NCI-H524 treated with DMSO at 0.1 percent for 48 hours (cell line): ENCODE data around the gene GRK3.

Source experiments
- DNase-seq: peaks from one replicate; lab custom pipeline; 2025; lab: John Stamatoyannopoulos, UW

The GRK3 gene

DNA sequence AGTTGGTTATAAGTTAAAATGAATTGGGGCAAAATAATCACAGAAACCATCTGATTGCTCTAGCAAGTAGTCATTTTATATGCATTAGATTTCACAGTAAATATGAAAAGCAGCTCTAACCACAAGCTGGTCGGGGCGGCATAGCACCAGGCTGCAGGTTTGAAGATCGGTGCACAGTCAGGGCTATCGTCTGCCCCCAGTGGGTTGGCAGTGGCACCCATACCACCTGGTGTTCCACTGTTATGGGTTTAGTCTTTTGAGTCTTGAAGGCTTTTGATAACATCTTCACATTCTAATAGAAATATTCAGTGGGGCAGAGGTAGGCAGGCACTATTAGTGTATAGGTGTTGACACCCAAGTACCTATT is 62.1 kb downstream of the GRK3 start:
- DNase-seq: no peak

DNA sequence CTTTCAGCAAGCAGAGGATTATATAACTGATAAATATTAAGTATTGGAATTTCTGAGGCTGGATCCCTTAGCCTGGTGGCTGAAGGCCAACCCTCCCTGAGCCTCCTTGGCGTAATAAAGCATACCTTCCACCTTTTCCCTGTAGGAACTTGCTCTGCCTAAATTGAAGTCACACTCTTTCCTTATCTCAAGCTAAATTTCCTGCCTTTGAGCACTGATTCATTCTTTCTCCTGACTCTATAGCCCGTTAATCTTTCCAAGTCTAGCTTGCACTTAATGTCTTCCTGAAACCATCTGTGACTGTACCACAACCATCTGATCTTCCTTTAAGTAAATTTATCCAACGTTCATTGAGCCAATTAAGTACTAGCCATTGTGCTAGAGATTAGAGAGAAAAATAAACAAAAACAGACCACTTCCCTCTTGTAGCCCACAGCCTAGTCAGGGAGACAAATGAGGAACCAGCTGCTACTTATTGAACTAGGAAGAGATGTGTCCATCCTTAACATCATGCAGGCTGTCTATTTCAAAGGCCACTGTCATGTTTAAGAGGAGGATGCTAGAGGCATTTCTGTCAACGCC is 62.9 kb downstream of the GRK3 start:
- peak; percentile 97 for DNase-seq

DNA sequence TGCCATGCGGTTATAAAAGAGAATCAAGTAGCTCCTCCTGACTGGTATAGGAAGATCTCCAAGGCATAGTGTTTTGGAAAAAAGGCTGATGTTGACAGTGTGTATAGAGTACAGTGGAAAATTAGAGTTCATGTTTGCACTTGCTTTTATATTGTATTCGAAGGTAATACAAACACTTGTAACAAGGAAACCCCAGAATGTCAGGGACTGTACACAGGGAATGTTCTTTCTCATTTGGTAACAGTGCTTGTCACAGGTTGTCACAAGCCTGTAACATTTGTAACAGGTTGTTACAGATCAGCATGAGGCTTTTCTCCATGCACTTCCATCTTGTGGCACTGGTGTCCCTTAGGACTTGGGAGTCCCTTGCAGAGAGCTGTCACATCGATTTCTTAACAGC is 64.0 kb downstream of the GRK3 start:
- DNase-seq: no peak

DNA sequence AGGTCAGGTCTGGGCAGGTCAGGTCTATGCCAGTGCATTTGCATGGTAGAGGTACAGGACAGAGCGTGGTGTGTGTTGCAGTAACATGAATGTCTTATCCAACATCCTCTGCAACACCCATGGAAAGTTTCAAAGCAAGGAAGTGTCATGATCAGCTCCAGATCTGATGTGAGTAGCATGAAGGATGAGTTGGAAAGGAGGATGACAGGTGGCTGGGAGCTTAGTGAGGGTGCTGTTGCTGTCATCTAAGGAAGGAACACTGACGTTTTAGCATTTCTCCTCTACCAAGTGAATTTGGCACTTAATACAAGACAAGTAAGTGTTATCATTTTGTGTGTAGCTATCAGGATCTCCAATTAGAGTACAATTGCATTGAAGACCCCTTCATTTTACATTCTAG is 65.1 kb downstream of the GRK3 start:
- no peak for DNase-seq

DNA sequence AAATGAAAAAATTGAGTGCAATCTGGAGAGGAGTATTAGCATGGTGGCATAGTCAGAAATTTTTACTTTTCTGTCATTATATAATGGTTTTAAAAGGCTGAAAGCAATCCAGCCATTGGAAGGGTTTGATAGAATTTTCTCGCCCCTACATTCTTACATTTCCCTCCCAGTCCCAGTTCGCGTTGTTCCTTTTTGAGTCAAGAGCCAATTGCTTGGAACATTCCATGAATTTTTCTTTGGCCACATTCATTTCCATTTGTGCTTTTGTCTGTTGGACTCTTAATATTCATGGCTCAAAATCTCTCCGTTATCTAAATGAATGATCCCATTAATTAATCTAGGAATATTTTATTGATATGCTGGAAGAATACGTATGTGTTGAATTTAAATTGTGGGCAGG is 66.0 kb downstream of the GRK3 start:
- DNase-seq: no peak

DNA sequence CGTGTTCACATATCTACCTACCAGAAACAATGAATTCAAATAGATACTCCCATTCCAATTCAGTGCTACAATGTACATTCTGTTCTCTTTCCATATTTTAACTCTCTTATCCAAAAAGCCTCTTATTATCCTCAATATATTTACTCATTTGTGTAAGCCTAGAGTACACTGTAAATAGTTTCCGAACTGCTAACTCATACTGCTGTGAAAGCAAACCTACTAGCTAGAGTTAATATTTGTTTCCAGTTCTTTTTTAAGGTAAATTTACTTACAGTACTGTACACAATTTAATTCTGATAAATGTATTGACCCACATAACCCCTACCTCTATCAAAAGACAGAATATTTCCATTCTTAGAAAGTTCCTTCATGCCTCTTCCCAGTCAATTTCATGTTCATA is 71.8 kb downstream of the GRK3 start:
- no peak for DNase-seq

DNA sequence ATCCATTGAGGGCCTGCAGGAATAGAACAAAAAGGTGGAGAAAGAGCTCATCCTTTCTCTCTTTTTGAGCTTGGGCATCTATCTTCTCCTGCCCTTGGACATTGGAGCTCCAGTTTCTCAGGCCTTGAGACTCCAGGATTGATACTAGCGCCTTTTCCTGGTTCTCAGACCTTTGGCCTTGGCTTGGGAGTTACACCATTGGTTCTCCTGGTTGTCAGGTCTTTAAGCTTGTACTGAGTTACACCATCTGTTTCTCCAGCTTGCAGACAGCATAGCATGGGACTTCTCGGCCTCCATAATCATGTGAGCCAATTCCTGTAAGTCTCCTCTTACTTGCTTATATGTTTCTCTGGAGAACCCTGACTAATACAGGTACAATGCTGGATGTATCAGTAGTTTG is 72.6 kb downstream of the GRK3 start:
- DNase-seq: no peak

DNA sequence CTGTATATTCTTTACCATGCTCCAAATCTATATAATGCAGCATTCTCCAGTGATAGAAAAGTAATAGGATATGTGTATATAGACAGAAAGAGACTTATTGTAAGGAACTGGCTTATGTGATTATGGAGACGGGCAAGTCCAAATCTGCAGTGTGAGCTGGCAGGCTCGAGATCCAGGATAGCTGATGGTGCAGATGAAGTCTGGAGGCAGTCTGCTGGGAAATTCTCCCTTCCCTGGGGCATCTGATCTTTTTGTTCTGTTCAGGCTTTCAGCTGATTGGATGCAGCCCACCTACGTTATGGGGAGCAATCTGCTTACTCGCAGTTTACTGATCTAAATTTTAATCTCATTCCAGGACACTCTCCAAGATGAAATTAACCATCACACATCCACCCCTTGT is 73.2 kb downstream of the GRK3 start:
- DNase-seq: no peak

DNA sequence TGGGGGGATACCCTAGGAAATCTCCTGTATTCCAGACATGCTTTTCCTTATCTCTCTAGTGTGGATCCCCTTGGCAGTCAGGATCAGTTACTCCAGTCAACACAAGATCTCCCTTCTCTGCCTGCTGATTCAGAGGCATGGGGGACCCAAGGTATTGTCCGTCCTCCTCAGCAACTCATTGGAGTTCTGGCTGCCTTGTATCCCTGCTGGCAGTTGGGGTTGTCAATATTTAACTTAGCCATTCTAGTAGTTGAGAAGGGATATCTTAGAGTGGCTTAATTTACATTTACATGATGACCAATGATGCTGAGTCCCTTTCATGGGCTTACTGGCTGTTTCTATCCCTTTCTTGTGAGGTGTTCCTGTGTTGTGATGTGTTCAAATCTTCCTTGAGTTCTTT is 74.2 kb downstream of the GRK3 start:
- no peak for DNase-seq

DNA sequence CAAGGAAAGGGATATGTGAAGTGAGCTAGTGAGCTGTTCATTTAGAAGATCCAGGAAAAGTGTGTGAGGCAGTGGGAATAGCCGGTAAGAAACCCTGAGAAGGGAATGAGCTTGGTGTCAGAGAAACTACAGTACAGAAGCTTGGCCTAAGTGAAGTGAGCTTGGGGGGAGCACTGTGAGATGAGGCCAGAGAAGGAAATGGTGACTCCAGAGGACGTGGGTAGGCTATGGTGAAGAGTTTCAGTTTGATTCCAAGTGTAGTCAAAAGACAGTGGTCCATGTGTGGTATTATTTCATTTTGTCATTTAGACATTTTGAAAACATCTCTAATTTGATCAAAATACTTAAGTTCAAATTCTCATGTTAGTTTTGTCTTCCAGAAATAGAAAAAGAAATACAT is 77.2 kb downstream of the GRK3 start:
- DNase-seq: no peak

DNA sequence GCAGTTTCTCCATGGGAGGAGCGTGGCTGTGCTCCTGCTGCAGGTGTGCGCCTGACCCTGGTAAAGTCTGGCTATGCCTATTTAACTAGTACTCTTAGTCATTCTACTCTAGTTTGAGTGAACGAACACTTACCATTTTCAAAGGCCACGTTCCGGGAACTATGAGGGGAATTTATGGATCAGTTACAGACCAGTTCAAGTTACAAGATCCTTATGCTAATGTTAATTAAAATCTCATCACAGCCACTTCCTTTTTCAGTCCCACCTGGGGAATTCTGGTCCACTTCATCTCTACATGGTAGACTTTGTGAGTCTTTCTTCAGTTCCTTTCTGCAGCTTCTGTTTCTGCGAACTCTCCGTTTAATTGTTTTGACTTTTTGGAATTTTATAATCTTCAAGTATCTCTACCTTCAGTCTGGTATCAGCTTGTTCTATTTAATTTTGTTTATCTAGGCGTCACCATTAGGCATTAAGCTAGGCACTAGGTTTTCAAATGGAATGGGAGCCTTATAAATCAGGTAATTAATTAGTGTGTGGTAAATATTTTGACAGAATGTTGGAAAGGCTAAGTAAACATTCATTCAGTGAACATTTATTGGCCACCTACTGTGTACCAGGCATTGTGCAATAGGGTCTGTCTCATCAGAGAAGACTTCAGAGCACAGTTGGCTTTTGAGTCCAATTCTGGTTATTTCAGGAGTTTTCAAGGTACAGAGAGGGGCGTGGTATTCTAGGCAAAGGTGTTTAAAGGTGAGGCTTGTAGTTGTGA is 78.9 kb downstream of the GRK3 start:
- no peak for DNase-seq

DNA sequence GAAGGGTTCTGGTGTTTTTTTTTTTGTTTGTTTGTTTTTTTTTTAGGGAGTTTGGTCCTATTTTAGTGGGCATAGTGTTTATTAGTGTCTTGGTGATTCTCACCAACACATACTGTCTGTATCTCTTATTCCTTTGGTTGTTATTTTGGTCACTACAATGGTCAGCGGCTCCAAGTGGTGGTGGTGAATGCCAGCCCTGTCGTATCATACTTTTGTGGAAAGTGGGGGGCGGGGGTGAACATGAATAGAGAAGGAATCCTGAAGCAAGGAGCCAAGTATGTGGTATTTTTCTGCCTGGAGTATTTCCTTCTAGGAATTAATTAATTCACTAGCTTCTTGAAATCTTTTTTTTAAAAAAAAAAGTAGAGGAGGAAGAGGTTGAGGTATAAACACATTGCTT is 79.6 kb downstream of the GRK3 start:
- DNase-seq: no peak

DNA sequence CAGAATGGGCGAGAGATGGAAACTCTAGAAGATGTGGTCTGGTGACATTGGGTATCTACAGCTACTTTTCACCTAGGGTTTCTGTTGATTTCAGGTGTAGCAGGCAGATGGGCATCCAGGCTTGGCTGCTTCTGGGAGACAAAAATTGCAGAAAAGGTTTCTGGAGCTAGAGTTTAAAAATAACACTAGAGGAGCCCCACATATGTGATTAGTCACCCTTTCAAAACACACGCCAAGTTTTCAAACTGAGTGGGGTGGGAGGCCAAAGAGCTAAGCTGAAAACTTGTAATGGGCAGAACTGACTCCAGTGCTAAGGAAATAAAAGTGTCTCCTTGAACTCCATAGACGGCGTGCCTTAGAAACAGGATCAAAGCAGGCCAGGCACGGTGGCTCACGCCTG is 80.8 kb downstream of the GRK3 start:
- DNase-seq: no peak

DNA sequence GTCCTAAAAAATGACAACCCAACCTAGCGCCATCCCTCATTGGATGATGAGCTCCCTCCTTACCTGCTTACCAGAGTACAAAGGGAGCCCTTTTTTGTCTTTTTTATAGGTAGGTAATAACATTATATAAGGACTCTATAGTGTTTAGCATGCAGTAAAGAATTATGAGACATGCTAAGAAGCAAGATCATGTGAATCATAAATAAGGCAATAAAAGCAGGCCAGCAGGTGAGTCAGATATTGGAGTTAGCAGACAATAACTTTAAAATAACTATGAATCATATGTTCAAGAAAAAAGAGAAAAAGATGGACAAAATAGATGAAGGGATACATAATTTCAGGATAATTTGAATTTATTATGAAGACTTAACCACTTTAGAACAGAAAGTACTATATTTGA is 81.5 kb downstream of the GRK3 start:
- no peak for DNase-seq

DNA sequence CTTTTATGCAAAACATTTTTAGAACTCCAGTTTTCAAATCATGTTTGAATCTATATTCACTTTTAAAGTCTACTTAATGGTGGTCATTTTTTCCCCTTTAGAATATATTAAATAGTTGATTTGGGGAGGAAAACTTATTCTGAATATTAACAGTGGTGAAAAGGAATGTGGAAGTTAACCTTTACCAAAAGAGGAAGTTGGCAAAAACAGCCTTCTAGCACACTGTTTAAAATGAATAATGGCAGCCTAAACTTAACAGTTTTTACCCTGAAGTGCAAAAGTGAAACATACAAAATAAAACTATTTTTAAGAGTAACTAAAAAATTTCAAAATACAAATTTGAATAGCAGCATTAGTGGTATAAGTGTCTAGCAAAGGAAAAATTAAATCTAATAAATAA is 86.4 kb downstream of the GRK3 start:
- DNase-seq: no peak

DNA sequence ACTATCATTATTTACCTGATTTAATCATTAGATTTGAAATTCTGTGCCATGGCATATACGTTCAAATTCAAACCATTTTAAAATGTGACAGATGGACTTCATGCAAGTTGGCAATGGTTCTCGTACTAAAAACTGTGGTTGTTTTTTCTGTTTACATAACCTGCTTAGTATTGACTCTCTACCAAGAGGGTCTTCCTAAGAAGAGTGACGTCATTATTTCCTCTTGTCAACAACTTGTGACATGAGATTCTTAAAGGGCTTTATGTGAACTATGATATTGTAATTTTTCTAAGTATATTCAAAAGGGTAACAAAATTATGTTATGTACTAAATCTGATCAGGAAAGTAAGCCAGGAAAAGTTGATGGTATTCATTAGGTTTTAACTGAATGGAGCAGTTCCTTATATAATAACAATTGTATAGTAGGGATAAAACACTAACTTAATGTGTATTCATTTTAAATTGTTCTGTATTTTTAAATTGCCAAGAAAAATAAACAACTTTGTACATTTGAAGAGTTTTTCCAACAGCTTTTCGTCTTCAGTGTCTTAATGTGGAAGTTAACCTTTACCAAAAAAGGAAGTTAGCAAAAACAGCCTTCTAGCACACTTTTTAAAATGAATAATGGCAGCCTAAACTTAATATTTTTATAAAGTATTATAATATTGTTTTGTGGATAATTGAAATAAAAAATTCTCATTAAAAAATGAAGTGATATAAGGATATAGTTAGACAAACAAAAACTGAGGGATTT is 87.0 kb downstream of the GRK3 start:
- no peak for DNase-seq

DNA sequence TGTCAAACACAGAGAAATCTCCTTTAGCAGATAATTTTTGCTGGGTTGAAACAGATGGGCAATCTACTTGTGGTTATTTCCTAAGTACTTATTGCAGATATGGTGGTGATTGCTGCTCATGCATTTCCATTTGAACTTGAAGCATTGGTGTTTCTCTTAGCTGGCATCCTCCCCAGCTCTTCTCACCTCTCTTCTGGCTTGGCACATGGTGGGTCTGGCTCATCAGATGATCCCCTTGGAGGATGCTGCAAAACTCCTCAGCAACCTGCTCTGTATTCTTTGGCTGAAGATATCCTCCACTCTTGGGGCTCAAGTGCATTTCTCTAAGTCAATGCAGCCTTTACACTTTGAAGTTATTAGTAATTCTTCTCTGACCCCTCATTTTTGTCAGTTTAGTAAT is 90.2 kb downstream of the GRK3 start:
- peak; percentile 34 for DNase-seq

DNA sequence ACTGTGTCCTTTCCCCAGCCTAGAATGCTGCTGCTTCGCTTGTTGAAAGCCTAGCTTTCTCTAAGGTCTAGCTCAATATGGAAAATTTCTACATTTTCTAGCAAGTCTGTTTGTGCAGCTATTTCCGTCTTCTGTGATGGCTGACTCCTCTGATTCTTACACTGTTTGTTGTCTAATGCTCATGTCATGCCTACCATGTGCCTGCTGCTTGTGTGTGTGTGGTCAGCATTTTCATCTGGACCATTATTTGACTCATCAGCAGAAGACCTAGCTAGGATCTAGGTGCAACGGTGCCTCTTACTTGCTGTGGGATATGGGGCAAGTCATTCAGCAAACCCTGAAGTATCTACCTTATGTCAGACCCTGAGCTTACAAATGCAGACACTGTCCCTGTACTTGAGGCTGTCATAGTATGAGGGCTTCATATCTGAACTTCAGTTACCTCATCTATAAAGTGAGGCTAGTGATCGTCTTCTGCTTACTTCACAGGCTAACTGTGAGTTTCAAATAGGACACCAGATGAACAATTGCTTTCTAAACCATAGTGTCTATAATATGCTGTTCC is 91.0 kb downstream of the GRK3 start:
- no peak for DNase-seq

DNA sequence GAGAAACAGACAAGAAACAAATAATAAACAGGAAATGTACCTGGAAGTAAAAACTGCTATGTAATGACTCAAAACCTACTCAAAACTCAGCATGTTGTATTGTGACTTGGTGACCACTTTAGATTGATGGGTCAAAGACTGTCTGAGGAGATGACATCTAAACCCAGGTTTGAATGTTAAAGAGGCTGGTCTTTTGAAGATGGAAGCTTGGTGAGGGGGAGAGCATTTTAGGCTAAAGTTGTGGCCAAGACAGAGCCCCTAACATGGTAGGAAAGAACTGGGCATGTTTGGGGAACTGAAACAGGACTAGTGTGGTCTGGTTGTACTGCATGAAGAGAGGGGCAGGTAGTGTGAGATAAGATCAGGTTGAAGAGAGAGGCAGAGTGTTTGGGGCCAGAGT is 92.2 kb downstream of the GRK3 start:
- DNase-seq: no peak

DNA sequence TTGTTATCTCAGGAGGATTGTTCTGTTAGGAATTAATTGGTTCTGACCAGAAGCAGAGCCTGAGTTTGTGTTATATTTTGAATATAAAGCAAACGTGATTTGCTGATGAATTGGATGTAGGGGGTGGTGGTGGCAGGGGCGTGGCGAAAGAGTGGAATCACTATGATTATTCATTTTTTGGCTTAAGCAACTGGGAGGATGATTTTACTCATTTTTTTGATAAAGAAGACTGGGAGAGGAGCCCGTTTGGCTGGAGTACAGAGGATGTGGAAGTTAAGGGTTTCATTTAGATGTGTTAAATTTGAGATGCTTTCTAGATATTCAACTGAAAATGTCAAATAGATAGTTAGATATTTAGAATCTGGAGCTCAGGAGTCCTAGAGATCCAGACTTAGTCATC is 94.2 kb downstream of the GRK3 start:
- no peak for DNase-seq

DNA sequence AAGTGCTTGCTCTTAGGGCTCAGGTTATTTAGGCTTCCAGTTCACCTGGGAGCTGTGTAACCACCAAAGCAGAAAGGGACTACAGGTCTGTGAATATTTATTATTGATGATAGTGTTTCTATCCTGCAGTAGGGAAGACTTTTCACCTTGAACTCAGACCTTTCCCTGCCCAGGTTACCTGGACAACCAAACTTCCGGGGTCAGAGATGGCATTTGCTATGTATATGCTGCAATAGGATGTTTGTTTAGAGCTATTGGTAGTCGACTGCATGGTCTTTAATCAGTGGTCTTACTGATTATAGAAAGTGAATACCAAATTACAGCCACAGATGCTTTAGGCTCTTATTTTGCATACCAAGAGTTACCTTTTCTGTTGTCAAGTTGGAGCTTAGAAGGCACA is 94.9 kb downstream of the GRK3 start:
- no peak for DNase-seq

DNA sequence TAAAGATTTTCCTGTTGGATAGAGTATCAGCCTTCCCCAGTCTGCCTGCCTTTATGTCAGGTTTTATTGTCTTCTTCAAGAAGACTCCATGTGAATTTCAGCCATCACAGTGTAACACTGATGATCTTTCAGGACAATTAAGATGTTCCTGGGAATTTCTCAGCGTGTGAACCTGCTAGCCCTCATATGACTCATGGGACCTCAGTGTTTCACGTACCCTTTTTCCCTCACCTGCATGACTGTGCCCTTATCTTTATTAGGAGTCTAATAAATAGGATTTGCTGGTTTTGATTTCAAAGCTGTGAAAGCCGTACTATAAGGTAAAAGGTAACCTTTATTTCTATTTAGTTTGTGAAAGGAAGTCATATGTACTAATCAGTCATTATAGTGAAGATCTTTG is 95.9 kb downstream of the GRK3 start:
- no peak for DNase-seq

DNA sequence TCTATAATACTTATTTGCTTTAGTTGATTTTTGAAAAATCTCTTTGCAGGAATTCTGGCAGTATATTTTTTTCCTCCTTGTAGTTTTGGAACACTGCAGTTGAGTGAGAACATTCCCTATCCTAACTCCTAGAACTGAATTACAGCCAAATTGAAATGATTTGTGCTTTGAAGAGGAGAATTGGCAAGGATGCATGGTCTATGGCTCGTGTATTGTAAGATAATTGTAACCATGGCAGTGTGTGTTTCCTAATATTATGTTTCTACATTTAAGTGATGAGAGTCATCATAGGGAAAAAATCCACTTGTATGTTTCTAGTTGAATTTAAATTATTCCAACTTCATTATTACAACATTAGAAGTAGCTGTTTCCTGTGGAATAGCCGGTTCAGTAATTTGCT is 96.6 kb downstream of the GRK3 start:
- no peak for DNase-seq
